GM19239 (cell line): ENCODE results near the gene CES1.
"Not testable (repeated sequence)": the region's sequence is repeated elsewhere in the genome, so short reads cannot be mapped to it uniquely, and the experiment has no call there.

Experiments
- DNase-seq: peaks from one replicate; pipeline ENCODE4 v3.0.0; 2011; ENCODE audit warnings: low spot score; ENCODE audit not compliant: insufficient read length
- FAIRE-seq: peaks from 2 replicates; lab custom pipeline; 2011; peaks lifted over from hg19 to GRCh38; lab: Jason Lieb, UNC

The CES1 gene

GRCh38 chr16:55834049-55834448 is 1.2 kb upstream of the CES1 start:
- DNase-seq (no peak), FAIRE-seq (no peak)

GRCh38 chr16:55832425-55832772 is 497 bp downstream of the CES1 start:
- FAIRE-seq (no peak), DNase-seq (no peak)

GRCh38 chr16:55830658-55831294 is 2.1 kb downstream of the CES1 start:
- FAIRE-seq (no peak), DNase-seq (no peak)

- FAIRE-seq, DNase-seq: not testable (repeated sequence)
Measured at GRCh38 chr16:55829232-55829631, 3.7 kb downstream of the CES1 start.

- no peak for FAIRE-seq
Measured at GRCh38 chr16:55828680-55829079, 4.2 kb downstream of the CES1 start.

GRCh38 chr16:55825115-55825728 is 7.7 kb downstream of the CES1 start:
- DNase-seq: no peak
- no peak for FAIRE-seq

More at GRCh38 chr16:55828680-55829079, 4.2 kb downstream of the CES1 start:
- DNase-seq: no peak

GRCh38 chr16:55824473-55825000 is 8.4 kb downstream of the CES1 start:
- FAIRE-seq (no peak), DNase-seq (no peak)

GRCh38 chr16:55822280-55822810 is 10.6 kb downstream of the CES1 start:
- DNase-seq (no peak), FAIRE-seq (no peak)

- no peak for DNase-seq
- no peak for FAIRE-seq
Measured at GRCh38 chr16:55821210-55821609, 11.7 kb downstream of the CES1 start.

- DNase-seq (no peak), FAIRE-seq (no peak)
Measured at GRCh38 chr16:55820615-55821014, 12.3 kb downstream of the CES1 start.

GRCh38 chr16:55817236-55817912 is 15.5 kb downstream of the CES1 start:
- DNase-seq: no peak
- no peak for FAIRE-seq

GRCh38 chr16:55816222-55816621 is 16.7 kb downstream of the CES1 start:
- not testable (repeated sequence) for FAIRE-seq, DNase-seq

- no peak for FAIRE-seq
- DNase-seq: no peak
Measured at GRCh38 chr16:55815320-55815719, 17.6 kb downstream of the CES1 start.

GRCh38 chr16:55814174-55814573 is 18.7 kb downstream of the CES1 start:
- DNase-seq, FAIRE-seq: not testable (repeated sequence)

GRCh38 chr16:55813730-55814129 is 19.2 kb downstream of the CES1 start:
- FAIRE-seq, DNase-seq: not testable (repeated sequence)

- FAIRE-seq (no peak), DNase-seq (no peak)
Measured at GRCh38 chr16:55812951-55813350, 19.9 kb downstream of the CES1 start.

- FAIRE-seq: no peak
- no peak for DNase-seq
Measured at GRCh38 chr16:55811811-55812210, 21.1 kb downstream of the CES1 start.

GRCh38 chr16:55810451-55810961 is 22.4 kb downstream of the CES1 start:
- no peak for FAIRE-seq
- DNase-seq: no peak

GRCh38 chr16:55809851-55810250 is 23.0 kb downstream of the CES1 start:
- FAIRE-seq (no peak), DNase-seq (no peak)

GRCh38 chr16:55809386-55809785 is 23.5 kb downstream of the CES1 start:
- no peak for FAIRE-seq
- DNase-seq: no peak

GRCh38 chr16:55808286-55808685 is 24.6 kb downstream of the CES1 start:
- not testable (repeated sequence) for FAIRE-seq

More at GRCh38 chr16:55808286-55808685, 24.6 kb downstream of the CES1 start:
- not testable (repeated sequence) for DNase-seq
